Measurements from ENCODE around the gene TMEM9.

Gene TMEM9

GRCh38 chr1:201100169-201100930, 53.9 kb downstream of the TMEM9 start:
- no peak for DNase-seq

DNA sequence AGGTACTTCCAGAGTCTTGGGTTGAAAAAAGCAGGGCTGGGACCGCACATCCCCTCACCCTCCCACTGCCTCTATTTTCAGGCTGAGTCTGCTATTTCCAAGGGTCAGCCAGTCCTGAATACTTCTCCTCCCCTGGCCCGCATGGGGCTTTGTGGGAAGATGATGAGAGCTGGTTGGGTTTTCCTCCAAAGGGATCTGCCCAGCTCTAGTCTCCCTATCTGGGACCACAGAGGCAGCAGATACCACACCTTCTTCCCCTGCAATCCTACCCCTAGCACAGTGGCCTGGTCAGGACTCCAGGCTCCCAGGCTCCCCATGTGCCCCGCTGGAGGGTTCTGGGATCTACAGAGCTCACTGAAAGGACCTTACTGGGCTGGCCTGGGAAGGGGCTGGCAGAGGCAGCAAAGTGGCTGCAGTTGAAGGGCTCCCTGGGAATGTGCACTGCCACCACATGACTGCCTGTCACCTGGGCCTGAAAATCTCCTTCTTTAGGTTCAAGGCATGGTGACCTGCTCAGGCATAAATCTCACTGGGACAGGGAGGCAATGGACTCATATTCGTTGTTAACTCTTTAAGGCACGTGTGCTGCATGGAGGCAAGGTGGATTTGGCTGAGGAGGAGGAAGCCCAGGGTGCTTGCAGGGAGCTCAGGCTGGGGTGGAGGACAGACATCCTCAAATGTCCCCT, 55.1 kb downstream of the TMEM9 start:
- no peak for DNase-seq

DNA sequence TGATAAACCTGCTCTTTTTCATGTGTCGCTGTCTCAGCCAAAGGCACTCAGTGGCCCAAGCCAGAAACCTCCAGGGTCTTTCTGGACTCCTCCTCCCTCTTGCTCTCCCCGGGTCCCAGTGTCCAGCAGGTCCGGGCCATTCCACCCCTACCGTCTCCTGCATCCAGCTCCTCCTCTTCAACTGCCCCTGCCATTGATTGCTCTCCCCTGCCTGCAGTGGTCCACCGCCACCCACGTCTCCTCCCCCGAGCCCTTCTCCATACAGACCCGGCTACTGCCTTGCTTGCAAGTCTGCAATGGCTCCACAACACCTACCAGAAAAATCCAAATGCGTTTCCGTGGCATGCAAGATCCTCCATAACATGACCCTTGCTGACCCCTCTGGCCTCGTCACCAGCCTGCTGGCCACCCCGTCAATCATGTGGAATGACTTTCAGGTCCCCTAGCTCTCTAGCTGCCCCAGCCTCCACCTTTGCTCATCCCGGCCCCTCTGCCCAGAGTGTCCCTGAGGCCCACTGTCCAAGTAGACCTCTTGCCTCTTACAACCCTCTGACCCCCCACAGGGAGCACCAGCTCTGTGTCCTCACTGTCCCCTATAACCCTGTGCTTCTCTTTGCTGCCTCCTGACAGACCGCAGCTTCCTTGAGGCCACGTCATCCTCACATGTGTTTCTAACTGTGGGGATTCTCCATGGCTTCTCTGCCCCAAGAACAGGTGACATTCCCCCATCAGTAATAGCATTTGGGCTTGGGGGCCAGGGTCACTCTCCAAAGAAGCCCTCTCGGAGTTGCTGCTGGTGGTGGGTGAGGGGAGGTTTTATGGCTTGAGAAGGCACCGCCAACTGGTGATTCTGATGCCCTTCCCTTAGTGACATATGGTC, 57.1 kb downstream of the TMEM9 start:
- no peak for DNase-seq

DNA sequence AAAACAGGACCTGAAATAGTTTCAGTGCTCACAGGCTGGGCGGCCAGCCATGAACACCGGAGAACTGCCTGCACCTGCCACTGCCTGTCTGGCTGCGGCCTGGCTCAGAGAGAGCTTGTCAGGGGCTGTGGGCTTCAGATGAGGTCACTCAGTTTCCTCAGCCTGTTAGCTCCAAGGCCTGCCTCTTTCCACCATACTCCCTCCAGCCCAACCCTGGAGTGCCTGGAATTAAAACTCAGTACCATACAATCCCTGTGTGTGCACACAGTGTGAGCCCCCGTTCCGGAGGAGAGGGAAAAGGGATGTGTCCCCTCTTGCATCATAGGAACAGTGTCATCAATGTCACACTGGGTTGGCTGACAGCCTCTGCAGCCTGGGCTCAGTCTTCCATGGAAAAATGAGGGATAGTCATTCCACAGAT, 58.2 kb downstream of the TMEM9 start:
- no peak for DNase-seq

DNA sequence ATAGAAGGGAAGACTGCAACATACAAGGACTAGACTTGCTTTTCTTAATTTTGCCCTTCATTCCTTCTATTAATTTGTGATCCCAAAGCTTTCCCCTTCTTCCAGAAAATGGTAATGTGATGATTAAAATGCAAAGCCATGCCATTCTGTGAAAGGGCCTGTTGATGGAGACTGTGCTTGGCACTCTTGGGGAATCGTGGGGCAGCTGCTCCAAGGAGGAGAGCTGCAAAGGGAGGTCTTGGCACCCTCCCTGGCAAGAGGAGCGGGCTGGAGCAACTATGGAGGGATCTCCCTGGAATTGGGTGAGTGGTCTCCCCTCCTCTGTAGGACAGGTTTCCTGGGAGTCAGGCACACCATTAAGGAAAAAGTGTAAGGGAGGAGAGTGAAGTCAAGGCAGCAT, 58.7 kb downstream of the TMEM9 start:
- no peak for DNase-seq

DNA sequence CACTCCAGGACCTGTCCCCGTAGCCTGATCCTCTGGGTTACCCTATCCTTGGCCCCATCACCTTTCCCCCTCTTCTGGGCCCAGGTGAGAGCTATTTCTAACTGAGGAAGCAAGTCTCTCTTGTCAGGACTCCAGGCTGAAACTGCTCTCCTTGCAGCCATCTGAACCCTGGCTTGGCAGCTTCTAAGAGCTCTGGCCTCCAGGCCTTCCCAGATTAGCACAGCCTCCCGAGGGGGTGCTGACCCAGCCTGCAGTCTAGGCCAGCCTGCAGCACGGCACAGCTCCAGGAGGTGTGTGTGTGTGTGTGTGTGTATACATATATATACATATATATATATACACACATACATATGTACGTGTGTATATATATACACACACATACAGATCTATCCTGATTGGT, 59.4 kb downstream of the TMEM9 start:
- DNase-seq = no peak

DNA sequence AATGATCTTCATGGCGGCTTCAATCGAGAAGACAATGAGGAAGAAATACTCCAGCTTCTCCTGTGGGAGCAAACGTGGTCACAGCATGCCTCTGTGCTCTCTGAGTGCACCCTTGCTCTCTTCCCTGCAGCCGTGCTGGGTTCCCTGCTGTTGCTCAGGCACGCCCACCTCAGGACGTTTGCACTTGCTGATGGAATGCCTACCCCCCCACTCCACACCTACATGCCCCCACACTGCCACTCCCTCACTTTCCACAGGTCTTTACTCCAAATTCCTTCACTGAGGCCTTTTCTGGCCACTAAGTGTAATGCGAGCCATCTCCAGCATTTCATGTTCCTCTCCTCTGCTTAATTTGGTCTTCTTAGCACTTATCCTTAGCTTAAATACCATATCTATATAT, 60.3 kb downstream of the TMEM9 start:
- no peak for DNase-seq

DNA sequence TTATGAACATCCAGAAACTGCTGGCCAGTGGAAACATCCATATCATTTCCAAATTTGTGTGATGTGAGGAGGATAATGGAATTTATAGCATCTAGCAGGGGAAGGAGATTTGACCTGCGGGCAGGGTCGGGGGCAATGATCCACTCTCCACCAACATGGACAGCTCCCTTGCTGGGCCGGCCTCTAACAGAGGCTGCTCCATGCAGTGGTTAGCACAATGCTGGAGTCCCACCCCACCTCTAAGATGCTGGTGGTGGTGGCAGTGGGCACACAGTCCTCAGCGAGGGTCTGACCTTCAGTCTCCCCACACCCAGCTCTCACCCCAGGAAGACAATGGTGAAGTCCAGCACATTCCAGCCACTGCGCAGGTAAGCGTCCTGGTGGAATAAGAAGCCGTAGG, 60.7 kb downstream of the TMEM9 start:
- DNase-seq = no peak

DNA sequence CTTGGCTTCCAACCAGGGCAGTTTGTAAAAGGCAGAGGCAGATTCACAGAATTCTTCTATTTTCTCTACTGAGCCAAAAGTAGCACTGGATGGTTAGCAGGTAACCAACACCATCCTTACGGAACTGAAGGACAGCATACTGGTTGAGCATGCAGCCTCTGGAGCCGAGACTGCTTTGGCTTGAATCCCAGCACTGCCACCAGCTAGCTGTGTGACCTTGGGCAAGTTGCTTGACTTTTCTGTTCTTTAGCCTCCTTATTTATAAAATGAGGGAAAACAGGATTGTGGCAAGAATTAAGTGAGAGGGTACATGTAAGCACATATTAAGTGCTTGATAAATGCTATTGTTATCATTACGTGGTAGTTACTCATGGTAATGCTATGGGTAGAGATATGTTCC, 61.5 kb downstream of the TMEM9 start:
- no peak for DNase-seq

DNA sequence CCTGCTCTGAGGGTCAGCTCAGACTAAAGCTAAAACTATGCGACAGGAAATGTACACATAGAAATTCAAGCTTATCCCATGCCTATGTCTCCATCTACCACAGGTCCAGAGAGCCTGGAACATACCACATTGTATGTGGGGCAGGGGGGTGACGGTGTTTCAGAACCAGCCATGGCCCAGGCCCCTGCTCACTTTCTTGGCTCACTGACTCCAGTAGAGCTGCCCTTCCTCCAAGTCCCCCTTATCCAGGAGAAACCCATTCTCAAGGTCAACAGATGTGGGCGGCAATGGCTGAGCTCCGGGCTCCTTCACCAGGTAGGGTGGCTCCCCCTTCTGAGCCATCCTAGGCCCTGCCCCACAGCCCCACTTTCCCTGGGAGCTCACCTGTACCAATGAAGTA, 63.0 kb downstream of the TMEM9 start:
- no peak for DNase-seq

DNA sequence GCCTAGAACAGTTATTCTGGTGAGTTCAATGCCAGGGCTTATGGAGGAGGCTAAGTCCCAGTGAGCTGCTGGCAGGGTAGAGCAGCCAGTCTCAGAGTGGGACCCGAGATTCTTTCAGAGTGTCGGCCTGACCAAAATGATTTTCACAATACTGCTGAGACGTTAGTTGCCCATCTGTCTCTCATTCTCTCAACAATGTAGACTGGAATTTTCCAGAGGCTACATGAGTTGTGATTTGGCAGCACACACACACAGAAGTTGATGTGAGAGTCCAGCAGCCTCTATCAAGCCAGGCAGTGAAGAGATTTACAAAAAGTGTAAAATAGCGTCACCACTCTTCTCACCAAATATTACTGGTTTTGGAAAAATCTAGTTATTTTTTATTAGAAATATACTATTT, 63.7 kb downstream of the TMEM9 start:
- no peak for DNase-seq

DNA sequence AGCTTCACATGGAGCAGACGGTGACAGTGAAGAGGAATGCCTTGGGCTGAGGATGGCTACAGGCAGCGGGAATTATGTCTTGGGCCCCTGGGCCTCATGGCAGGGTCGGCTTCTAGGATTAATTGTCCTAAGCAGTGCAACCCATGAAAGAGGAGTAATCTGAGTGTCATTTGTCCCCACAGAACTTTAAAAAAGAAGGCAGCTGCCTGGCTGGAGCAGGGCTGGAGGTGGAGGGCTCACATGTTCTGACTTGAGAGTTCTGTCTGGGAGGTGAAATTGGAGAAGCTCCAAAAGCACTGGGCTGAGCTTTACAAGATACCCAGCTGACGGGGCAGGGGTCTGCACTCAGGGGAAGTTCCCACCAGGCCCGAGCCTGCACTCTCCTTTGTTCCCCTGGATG, 64.7 kb downstream of the TMEM9 start:
- DNase-seq = no peak

GRCh38 chr1:201088901-201089525, 65.3 kb downstream of the TMEM9 start:
- DNase-seq = no peak

DNA sequence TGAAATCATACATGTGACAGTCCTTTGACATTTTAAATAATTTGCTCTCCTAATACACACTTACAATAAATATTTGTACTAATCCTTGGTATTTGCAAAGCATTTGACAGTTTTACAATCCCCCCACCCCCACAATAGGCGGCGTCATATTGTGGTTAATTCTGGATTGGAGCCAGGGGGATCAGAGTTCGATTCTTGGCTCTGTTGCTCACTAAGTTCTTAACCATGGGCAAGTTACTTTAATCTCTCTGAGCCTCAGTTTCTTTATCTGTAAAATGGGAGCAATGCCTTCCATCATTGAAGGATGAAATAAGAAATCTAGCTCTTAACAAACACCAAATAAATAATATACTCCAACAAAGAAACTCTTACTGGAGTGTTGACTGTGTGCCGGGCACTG, 65.9 kb downstream of the TMEM9 start:
- DNase-seq = no peak

- no peak for DNase-seq
Observed at GRCh38 chr1:201085902-201086735, 68.2 kb downstream of the TMEM9 start.

All from SIG-M5 (cell line).